Neural cell (in vitro differentiated cells): ENCODE measurements around the gene TIAM1. TPM values are rescaled to one million over a fixed set of nuclear protein-coding genes. Genes with fewer than 3 reads are reported as not detected.

ENCODE experiments used
- H2AFZ ChIP-seq: fragments of 200-600, 300-800 bp; sonication (generic), shearing (Covaris generic); 2 replicates; pipeline ENCODE4 v1.6.0; 2014; ENCODE audit warnings: low read depth, mild to moderate bottlenecking, antibody characterized with exemption, low read length, moderate library complexity
- H3F3A ChIP-seq: fragments of 200-600 bp; shearing (Covaris generic); 2 replicates; pipeline ENCODE4 v1.6.1; 2016; ENCODE audit warnings: mild to moderate bottlenecking, moderate library complexity, mixed read lengths, antibody characterized with exemption, low read length; ENCODE audit not compliant: insufficient read depth, poor library complexity, severe bottlenecking
- H3K27ac ChIP-seq: fragments of 200-600, 300-800 bp; sonication (generic), shearing (Covaris generic); 2 replicates; pipeline ENCODE4 v1.5.1; 2014; ENCODE audit warnings: mild to moderate bottlenecking, low read length, moderate library complexity
- H3K27me3 ChIP-seq: fragments of 300-800, 200-600 bp; sonication (generic), shearing (Covaris generic); 2 replicates; pipeline ENCODE4 v1.6.0; 2014; ENCODE audit warnings: mild to moderate bottlenecking, low read depth, low read length, moderate library complexity; ENCODE audit not compliant: insufficient read depth
- H3K36me3 ChIP-seq: fragments of 300-800, 200-600 bp; sonication (generic), shearing (Covaris generic); 2 replicates; pipeline ENCODE4 v1.5.1; 2014; ENCODE audit warnings: mild to moderate bottlenecking, antibody characterized with exemption, low read length, moderate library complexity; ENCODE audit not compliant: insufficient read depth
- H3K4me2 ChIP-seq: fragments of 300-800, 200-600 bp; sonication (generic), shearing (Covaris generic); 2 replicates; pipeline ENCODE4 v1.6.0; 2014; ENCODE audit warnings: mild to moderate bottlenecking, low read length
- H3K4me3 ChIP-seq: fragments of 300-800, 200-600 bp; sonication (generic), shearing (Covaris generic); 2 replicates; pipeline ENCODE4 v1.5.1; 2014; ENCODE audit warnings: mild to moderate bottlenecking, low read length, moderate library complexity
- H3K79me2 ChIP-seq: fragments of 200-600 bp; shearing (Covaris generic); replicated peaks from 2 replicates; pipeline ENCODE4 v1.6.0; 2014; ENCODE audit warnings: mild to moderate bottlenecking, low read length, moderate library complexity; ENCODE audit not compliant: insufficient read depth
- H3K9ac ChIP-seq: fragments of 300-800, 200-600 bp; sonication (generic), shearing (Covaris generic); 2 replicates; pipeline ENCODE4 v1.6.1; 2016; ENCODE audit warnings: mild to moderate bottlenecking, low read length, mixed read lengths
- H3K9me2 ChIP-seq: fragments of 200-600 bp; shearing (Covaris generic); 2 replicates; pipeline ENCODE4 v1.6.1; 2016; ENCODE audit warnings: mild to moderate bottlenecking, low read length, mixed read lengths; ENCODE audit not compliant: insufficient read depth
- H3K9me3 ChIP-seq: fragments of 200-600, 300-800 bp; sonication (generic), shearing (Covaris generic); 2 replicates; pipeline ENCODE4 v1.6.1; 2016; ENCODE audit warnings: mild to moderate bottlenecking, mixed run types, low read length, moderate library complexity, mixed read lengths
- H4K20me1 ChIP-seq: fragments of 200-600 bp; shearing (Covaris generic); 2 replicates; pipeline ENCODE4 v1.6.1; 2016; ENCODE audit warnings: mild to moderate bottlenecking, mixed run types; ENCODE audit not compliant: insufficient read depth
- EP300 ChIP-seq: fragments of 450-650 bp; conservative IDR thresholded peaks from 2 replicates; pipeline ENCODE4 v1.6.1; 2014; ENCODE audit warnings: antibody characterized with exemption, mild to moderate bottlenecking, moderate library complexity; ENCODE audit not compliant: poor library complexity, severe bottlenecking
- EZH2 ChIP-seq: fragments of 200-600, 300-800 bp; shearing (Covaris generic), sonication (generic); IDR thresholded peaks from 2 replicates; pipeline ENCODE4 v1.6.1; 2014; ENCODE audit warnings: antibody characterized with exemption, low read length, borderline replicate concordance, mild to moderate bottlenecking; ENCODE audit not compliant: insufficient read depth, poor library complexity, severe bottlenecking
- MXI1 ChIP-seq: fragments of 450-650 bp; conservative IDR thresholded peaks from 2 replicates; pipeline ENCODE4 v1.6.1; 2014; ENCODE audit warnings: antibody characterized with exemption, mild to moderate bottlenecking; ENCODE audit not compliant: poor library complexity, severe bottlenecking
- POLR2AphosphoS5 ChIP-seq: IDR thresholded peaks from 2 replicates; pipeline ENCODE4 v1.6.1; 2012
- RAD21 ChIP-seq: fragments of 450-650 bp; conservative IDR thresholded peaks from 2 replicates; pipeline ENCODE4 v1.6.1; 2014; ENCODE audit warnings: antibody characterized with exemption, mild to moderate bottlenecking, moderate library complexity
- SMC3 ChIP-seq: fragments of 450-650 bp; conservative IDR thresholded peaks from 2 replicates; pipeline ENCODE4 v1.6.1; 2014; ENCODE audit warnings: antibody characterized with exemption, mild to moderate bottlenecking, moderate library complexity; ENCODE audit not compliant: poor library complexity
- TAF1 ChIP-seq: IDR thresholded peaks from 2 replicates; pipeline ENCODE4 v1.6.1; 2012; ENCODE audit warnings: low read depth
- polyA plus RNA-seq: library from polyadenylated mRNA; depleted of rRNA; stranded (reverse); fragments of >200 nt; gene quantifications from 2 replicates; pipeline ENCODE4 v1.2.3, GENCODE V29; 2014
- TF ChIP-seq, protein P1 (sequence below): IDR thresholded peaks from 2 replicates; pipeline ENCODE4 v1.6.1; 2012; ENCODE audit warnings: borderline replicate concordance
- TF ChIP-seq, protein P2 (sequence below): fragments of 450-650 bp; IDR thresholded peaks from 2 replicates; pipeline ENCODE4 v1.5.1; 2014; ENCODE audit warnings: antibody characterized with exemption, mild to moderate bottlenecking, moderate library complexity; ENCODE audit not compliant: poor library complexity, severe bottlenecking

The TIAM1 gene
- polyA plus RNA-seq, 1 donor from 2014 or later: 13.2 TPM

DNA sequence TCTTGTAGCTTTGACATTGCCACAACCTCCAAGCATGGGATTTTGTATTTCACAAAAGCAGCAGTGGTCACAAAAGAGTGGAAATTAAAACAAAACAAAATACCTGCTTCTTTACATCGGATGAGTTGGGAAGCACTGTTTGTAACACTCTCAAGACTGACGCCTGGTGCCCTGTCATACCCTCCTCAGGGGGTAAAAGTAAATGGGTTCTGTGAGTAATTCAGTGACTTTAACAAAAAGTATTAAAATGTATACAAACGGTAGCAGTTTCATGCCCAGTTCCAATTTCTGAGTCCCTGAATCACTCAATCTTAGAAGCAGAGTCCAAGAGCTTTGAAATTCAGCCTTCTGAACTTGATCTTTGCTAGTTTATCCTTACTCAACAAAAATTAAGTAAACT is 152.5 kb downstream of the TIAM1 start:
- no peaks in the 10 kb centered on the region for H3K9me3 ChIP-seq
- no peak overlapping the region for H3K27ac ChIP-seq
- no peaks in the 10 kb centered on the region for H3K27me3 ChIP-seq
- H3K4me3 ChIP-seq: no peak overlapping the region
- H3K9ac ChIP-seq: no peak overlapping the region
- no peaks in the 10 kb centered on the region for H3F3A ChIP-seq
- TF ChIP-seq POLR2AphosphoS5: no peak
- TF ChIP-seq, protein P1, sequence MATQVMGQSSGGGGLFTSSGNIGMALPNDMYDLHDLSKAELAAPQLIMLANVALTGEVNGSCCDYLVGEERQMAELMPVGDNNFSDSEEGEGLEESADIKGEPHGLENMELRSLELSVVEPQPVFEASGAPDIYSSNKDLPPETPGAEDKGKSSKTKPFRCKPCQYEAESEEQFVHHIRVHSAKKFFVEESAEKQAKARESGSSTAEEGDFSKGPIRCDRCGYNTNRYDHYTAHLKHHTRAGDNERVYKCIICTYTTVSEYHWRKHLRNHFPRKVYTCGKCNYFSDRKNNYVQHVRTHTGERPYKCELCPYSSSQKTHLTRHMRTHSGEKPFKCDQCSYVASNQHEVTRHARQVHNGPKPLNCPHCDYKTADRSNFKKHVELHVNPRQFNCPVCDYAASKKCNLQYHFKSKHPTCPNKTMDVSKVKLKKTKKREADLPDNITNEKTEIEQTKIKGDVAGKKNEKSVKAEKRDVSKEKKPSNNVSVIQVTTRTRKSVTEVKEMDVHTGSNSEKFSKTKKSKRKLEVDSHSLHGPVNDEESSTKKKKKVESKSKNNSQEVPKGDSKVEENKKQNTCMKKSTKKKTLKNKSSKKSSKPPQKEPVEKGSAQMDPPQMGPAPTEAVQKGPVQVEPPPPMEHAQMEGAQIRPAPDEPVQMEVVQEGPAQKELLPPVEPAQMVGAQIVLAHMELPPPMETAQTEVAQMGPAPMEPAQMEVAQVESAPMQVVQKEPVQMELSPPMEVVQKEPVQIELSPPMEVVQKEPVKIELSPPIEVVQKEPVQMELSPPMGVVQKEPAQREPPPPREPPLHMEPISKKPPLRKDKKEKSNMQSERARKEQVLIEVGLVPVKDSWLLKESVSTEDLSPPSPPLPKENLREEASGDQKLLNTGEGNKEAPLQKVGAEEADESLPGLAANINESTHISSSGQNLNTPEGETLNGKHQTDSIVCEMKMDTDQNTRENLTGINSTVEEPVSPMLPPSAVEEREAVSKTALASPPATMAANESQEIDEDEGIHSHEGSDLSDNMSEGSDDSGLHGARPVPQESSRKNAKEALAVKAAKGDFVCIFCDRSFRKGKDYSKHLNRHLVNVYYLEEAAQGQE: no peak
- TF ChIP-seq TAF1: no peak
- no peak for TF ChIP-seq EP300
- TF ChIP-seq RAD21: no peak
- TF ChIP-seq SMC3: no peak
- TF ChIP-seq EZH2: no peak
- TF ChIP-seq MXI1: no peak
- no peak overlapping the region for H2AFZ ChIP-seq
- H3K36me3 ChIP-seq: peaks cover under 1% of the 10 kb centered on the region
- no peak overlapping the region for H3K4me2 ChIP-seq
- no peaks in the 10 kb centered on the region for H3K9me2 ChIP-seq
- no peaks in the 10 kb centered on the region for H3K79me2 ChIP-seq
- no peaks in the 10 kb centered on the region for H4K20me1 ChIP-seq

DNA sequence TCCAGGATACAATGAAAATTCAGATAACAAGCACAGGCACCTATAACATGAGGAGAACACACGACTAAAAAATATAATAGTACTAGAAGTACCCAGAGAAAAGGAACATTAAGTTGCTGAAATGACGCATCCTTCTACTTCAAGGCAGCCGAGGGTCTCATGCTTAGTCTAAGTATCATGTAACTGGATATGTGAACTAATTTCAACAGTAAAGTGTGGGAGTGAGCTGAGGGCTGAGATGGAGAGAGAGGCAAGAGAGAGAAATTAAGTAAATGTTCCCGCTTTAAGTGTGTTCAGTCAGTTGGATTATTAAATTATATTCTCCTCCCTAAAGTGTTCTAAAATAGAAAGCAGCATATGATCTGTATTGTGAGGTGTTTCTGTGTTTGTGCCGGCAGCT is 153.5 kb downstream of the TIAM1 start:
- Histone ChIP-seq H3K9ac (no peak overlapping the region), H3K36me3 (no peaks in the 10 kb centered on the region), H4K20me1 (no peaks in the 10 kb centered on the region), H2AFZ (no peak overlapping the region), H3K9me3 (no peaks in the 10 kb centered on the region), H3K4me2 (no peak overlapping the region), H3K9me2 (no peaks in the 10 kb centered on the region), H3K79me2 (no peaks in the 10 kb centered on the region), H3K27ac (no peak overlapping the region), H3F3A (no peaks in the 10 kb centered on the region), H3K27me3 (no peaks in the 10 kb centered on the region), H3K4me3 (no peak overlapping the region)
- no peak for TF ChIP-seq MXI1
- TF ChIP-seq POLR2AphosphoS5: no peak
- TF ChIP-seq, protein P2, sequence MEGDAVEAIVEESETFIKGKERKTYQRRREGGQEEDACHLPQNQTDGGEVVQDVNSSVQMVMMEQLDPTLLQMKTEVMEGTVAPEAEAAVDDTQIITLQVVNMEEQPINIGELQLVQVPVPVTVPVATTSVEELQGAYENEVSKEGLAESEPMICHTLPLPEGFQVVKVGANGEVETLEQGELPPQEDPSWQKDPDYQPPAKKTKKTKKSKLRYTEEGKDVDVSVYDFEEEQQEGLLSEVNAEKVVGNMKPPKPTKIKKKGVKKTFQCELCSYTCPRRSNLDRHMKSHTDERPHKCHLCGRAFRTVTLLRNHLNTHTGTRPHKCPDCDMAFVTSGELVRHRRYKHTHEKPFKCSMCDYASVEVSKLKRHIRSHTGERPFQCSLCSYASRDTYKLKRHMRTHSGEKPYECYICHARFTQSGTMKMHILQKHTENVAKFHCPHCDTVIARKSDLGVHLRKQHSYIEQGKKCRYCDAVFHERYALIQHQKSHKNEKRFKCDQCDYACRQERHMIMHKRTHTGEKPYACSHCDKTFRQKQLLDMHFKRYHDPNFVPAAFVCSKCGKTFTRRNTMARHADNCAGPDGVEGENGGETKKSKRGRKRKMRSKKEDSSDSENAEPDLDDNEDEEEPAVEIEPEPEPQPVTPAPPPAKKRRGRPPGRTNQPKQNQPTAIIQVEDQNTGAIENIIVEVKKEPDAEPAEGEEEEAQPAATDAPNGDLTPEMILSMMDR: no peak

DNA sequence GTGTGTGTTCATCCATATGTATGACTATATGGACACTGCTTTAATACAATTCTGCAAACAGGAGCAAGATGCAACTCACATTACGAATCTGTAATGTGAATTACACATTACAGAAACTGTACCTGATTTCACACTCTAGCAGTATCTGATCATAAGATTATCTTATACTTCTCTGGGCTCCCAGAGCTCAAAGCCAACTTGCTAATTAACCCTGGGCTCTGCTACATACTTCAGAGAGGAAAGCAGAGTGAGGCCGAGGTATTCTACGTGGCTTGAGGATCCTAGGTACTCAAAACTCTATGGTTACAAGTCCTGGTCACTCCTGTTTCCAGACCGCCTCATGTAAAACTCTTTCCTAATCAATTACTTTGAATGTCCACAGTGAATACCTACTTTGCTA is 156.6 kb downstream of the TIAM1 start:
- no peak overlapping the region for H3K4me2 ChIP-seq
- TF ChIP-seq, protein P2: no peak
- TF ChIP-seq, protein P1: no peak
- no peak for TF ChIP-seq TAF1
- TF ChIP-seq MXI1: no peak
- TF ChIP-seq EZH2: no peak
- no peak for TF ChIP-seq EP300
- TF ChIP-seq SMC3: no peak
- no peak for TF ChIP-seq POLR2AphosphoS5
- no peak for TF ChIP-seq RAD21
- H2AFZ ChIP-seq: no peak overlapping the region
- no peak overlapping the region for H3K27ac ChIP-seq
- H4K20me1 ChIP-seq: no peaks in the 10 kb centered on the region
- H3K4me3 ChIP-seq: no peak overlapping the region
- no peaks in the 10 kb centered on the region for H3K9me2 ChIP-seq
- H3K36me3 ChIP-seq: no peaks in the 10 kb centered on the region
- H3K9ac ChIP-seq: no peak overlapping the region
- no peaks in the 10 kb centered on the region for H3K79me2 ChIP-seq
- no peaks in the 10 kb centered on the region for H3K9me3 ChIP-seq
- H3F3A ChIP-seq: no peaks in the 10 kb centered on the region
- no peaks in the 10 kb centered on the region for H3K27me3 ChIP-seq
